ENCODE data around the gene M1AP. TPM values are rescaled to one million over a fixed set of nuclear protein-coding genes. Genes with fewer than 3 reads are reported as not detected.

The M1AP gene
- total RNA-seq, 1 donor from 2014 or later = 0.74 TPM

DNA sequence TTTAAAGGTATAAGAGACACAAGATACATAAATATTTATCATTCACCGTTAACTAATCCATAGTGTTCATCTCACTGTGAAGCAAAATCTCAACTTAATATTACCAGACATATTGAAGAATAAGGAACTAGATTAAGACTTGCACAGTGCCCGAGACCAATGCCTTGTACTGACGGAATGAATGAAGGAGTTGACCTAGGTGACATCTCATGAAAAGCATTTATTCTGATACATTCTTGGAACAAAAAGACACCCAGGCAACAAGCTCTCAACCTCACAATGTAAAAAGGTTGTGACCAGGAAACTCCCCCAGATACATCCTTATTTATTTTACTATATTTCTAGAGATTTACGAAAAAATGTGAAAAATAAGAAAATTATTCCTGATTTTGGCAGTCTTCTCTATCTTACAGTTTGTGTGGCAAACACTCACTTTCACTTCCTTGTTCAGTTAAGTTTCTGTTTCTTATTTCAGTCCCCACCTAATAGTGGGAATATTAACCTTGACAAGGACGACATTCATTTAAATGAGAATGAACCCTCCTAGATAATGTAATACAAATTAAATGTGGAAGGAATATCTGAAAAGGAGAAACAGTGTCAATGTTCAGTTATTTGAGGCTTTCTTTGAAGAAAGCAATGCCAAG lies 28.4 kb downstream of the M1AP start:
- no peaks in the 10 kb centered on the region for H3K36me3 Mint-ChIP-seq (ENCODE audit: low read depth, unreplicated experiment)
- no peak overlapping the region for H3K27ac Mint-ChIP-seq (ENCODE audit: unreplicated experiment)
- DNase-seq (ENCODE audit: low spot score) = no peak
- TF ChIP-seq, protein P1, sequence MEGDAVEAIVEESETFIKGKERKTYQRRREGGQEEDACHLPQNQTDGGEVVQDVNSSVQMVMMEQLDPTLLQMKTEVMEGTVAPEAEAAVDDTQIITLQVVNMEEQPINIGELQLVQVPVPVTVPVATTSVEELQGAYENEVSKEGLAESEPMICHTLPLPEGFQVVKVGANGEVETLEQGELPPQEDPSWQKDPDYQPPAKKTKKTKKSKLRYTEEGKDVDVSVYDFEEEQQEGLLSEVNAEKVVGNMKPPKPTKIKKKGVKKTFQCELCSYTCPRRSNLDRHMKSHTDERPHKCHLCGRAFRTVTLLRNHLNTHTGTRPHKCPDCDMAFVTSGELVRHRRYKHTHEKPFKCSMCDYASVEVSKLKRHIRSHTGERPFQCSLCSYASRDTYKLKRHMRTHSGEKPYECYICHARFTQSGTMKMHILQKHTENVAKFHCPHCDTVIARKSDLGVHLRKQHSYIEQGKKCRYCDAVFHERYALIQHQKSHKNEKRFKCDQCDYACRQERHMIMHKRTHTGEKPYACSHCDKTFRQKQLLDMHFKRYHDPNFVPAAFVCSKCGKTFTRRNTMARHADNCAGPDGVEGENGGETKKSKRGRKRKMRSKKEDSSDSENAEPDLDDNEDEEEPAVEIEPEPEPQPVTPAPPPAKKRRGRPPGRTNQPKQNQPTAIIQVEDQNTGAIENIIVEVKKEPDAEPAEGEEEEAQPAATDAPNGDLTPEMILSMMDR (IDR thresholded peaks at IDR 0.05; ENCODE audit: unreplicated experiment) = no peak
- H3K4me3 Mint-ChIP-seq (ENCODE audit: unreplicated experiment) = no peak overlapping the region
- no peaks in the 10 kb centered on the region for H3K9me3 Mint-ChIP-seq (ENCODE audit: unreplicated experiment)
- no peaks in the 10 kb centered on the region for H3K4me1 Mint-ChIP-seq (ENCODE audit: unreplicated experiment)
- H3K27me3 Mint-ChIP-seq (ENCODE audit: unreplicated experiment) = no peaks in the 10 kb centered on the region

DNA sequence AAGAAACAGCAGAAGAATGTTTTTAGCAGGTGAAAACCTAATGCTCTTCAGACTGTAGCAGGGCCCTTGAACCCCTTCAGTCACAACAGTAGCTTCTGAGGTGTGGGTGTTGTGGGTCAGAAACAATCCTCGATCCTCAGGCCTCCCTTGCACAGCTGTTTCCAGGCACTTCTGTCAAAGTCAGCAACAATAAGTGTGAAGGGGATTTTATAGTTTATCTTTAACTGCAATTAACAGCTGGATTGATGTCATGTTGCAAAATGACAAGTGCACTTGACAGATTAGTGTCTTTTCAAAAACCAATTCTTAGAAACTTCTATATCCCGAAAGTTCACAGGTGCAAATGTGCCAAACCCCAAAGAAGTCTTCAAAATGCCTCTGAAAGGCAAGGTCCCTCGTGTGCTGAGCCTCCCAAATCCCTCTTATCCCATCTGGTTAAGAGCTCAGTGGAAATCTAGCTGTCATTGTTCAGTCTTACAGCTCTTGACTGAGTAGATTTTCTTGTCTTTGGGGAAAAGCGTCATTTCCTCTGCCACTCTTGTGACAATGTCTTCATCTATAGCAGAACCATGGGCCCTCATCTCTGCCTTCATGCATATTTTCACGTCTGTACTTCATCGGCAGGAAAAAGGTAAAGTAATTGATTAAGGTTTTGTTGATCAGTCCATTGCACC lies 29.6 kb downstream of the M1AP start:
- H3K36me3 Mint-ChIP-seq (ENCODE audit: low read depth, unreplicated experiment) = no peaks in the 10 kb centered on the region
- TF ChIP-seq, protein P1 (IDR thresholded peaks at IDR 0.05; ENCODE audit: unreplicated experiment) = no peak
- no peak overlapping the region for H3K27ac Mint-ChIP-seq (ENCODE audit: unreplicated experiment)
- H3K4me1 Mint-ChIP-seq (ENCODE audit: unreplicated experiment) = no peaks in the 10 kb centered on the region
- no peaks in the 10 kb centered on the region for H3K27me3 Mint-ChIP-seq (ENCODE audit: unreplicated experiment)
- DNase-seq (ENCODE audit: low spot score) = no peak
- no peak overlapping the region for H3K4me3 Mint-ChIP-seq (ENCODE audit: unreplicated experiment)
- H3K9me3 Mint-ChIP-seq (ENCODE audit: unreplicated experiment) = no peaks in the 10 kb centered on the region

DNA sequence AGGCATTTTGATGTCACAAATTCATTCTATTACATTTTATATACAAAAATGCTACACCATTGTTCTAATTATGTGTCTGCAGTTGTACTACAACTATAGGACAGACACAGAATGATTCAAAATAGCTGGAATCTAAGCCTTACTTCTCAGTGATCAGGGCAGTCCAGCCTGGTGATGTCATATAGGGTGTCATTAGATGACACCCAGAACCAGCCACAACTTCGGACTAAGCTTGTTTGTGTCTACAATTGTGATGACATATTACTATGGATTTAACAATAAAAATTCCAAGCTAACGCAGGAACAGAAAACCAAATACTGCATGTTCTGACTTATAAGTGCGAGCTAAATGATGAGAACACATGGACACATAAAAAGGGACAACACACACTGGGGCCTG lies 31.0 kb downstream of the M1AP start:
- TF ChIP-seq, protein P1 (IDR thresholded peaks at IDR 0.05; ENCODE audit: unreplicated experiment) = no peak
- no peak for DNase-seq (ENCODE audit: low spot score)
- no peak overlapping the region for H3K27ac Mint-ChIP-seq (ENCODE audit: unreplicated experiment)
- H3K4me1 Mint-ChIP-seq (ENCODE audit: unreplicated experiment) = no peaks in the 10 kb centered on the region
- no peak overlapping the region for H3K4me3 Mint-ChIP-seq (ENCODE audit: unreplicated experiment)
- H3K9me3 Mint-ChIP-seq (ENCODE audit: unreplicated experiment) = no peaks in the 10 kb centered on the region
- no peaks in the 10 kb centered on the region for H3K27me3 Mint-ChIP-seq (ENCODE audit: unreplicated experiment)
- H3K36me3 Mint-ChIP-seq (ENCODE audit: low read depth, unreplicated experiment) = no peaks in the 10 kb centered on the region

DNA sequence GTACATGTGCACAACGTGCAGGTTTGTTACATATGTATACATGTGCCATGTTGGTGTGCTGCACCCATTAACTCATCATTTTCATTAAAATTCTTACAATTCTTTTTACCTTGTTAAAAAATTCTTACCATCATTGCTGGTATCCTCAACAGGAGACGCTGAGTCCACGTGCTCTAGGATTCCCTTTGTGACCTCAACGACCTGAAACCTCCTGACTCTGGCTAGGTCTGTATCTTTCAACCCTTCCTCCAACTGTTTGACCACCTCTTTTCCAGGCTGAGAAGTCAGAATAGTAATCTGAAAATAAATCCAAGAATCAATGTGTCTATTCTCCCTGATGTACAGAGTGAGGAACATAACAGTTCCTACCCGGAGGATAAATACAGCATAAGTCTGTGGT lies 41.2 kb downstream of the M1AP start:
- Mint-ChIP-seq H3K27me3 (ENCODE audit: unreplicated experiment) (peaks cover 2% of the 10 kb centered on the region), H3K9me3 (ENCODE audit: unreplicated experiment) (no peaks in the 10 kb centered on the region), H3K4me1 (ENCODE audit: unreplicated experiment) (no peaks in the 10 kb centered on the region), H3K36me3 (ENCODE audit: low read depth, unreplicated experiment) (no peaks in the 10 kb centered on the region), H3K4me3 (ENCODE audit: unreplicated experiment) (no peak overlapping the region), H3K27ac (ENCODE audit: unreplicated experiment) (no peak overlapping the region)
- DNase-seq (ENCODE audit: low spot score) = no peak
- TF ChIP-seq, protein P1 (IDR thresholded peaks at IDR 0.05; ENCODE audit: unreplicated experiment) = no peak

DNA sequence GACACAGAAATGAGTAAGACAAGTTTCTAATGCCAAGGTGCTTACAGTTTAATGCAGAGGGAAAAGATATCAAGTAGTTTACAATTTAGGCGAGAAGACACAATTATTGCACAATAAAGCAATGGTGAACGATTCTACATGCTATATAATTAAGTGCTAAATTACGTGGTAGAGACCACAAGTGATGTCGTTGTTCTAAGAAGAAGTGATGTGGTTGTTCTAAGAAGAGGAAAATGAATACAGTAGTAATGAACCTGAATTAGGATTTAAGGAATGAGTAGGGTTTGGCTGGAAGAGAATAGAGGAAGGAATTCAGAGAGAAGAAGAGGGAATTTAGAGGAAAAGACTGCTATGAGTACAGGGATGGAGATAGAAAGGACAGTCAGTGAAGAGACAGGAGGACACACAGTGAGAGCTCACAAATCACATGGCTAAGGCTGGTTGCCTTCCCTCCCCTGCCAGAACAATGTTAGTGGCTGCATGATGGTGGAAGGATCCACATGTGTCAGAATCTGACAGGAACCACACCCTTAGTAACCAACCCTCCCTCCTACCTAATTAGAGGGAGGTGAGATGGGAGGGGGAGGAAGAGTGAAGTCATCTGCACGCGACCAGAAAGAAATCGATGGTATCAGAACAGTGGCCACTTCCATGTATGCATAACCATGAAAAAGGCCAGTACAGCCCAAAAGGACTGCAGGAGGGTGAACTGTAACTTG lies 44.7 kb downstream of the M1AP start:
- Mint-ChIP-seq H3K27ac (ENCODE audit: unreplicated experiment) (no peak overlapping the region), H3K36me3 (ENCODE audit: low read depth, unreplicated experiment) (no peaks in the 10 kb centered on the region), H3K4me1 (ENCODE audit: unreplicated experiment) (no peaks in the 10 kb centered on the region), H3K4me3 (ENCODE audit: unreplicated experiment) (no peak overlapping the region), H3K9me3 (ENCODE audit: unreplicated experiment) (no peaks in the 10 kb centered on the region), H3K27me3 (ENCODE audit: unreplicated experiment) (no peaks in the 10 kb centered on the region)
- DNase-seq (ENCODE audit: low spot score) = no peak
- TF ChIP-seq, protein P1 (IDR thresholded peaks at IDR 0.05; ENCODE audit: unreplicated experiment) = no peak

Measured in endothelial cell (in vitro differentiated cells).